ENCODE results near the gene AGBL1.

DNA sequence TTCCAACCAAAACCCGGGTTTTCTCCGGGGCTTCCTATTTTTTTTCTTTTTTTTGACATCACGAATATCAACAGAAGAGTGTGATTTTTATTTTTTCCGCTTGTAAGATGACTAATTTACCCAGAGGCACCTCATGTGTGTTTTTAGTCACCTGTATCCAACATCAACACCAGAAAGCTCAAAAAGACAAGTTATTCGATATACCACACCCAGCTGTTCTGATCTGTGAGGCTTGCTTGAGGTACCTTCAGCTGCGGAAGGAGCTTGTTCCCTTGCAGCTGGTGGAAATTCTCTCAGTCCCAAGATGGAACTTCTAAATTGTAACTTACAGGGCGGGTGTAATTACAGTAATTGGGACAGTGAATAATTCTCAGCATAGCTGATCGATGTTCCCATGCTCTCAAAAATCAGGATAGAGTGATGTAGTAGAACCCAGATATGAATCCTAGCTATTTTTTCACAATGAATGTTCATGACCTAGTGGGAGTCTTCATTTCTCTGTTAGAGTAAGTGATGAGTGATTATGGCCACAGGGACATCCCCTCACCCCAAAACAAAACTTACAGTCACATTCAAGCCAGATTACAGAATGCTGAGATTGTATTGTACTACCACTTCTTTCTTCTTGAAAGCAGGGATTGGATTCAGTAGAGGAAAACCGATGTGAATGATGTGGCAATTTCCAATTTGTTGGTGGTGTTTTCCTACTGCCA is 232.1 kb downstream of the AGBL1 start:
- TF ChIP-seq POLR2A (IDR thresholded peaks at IDR 0.05) = no peak
- TF ChIP-seq, protein P1, sequence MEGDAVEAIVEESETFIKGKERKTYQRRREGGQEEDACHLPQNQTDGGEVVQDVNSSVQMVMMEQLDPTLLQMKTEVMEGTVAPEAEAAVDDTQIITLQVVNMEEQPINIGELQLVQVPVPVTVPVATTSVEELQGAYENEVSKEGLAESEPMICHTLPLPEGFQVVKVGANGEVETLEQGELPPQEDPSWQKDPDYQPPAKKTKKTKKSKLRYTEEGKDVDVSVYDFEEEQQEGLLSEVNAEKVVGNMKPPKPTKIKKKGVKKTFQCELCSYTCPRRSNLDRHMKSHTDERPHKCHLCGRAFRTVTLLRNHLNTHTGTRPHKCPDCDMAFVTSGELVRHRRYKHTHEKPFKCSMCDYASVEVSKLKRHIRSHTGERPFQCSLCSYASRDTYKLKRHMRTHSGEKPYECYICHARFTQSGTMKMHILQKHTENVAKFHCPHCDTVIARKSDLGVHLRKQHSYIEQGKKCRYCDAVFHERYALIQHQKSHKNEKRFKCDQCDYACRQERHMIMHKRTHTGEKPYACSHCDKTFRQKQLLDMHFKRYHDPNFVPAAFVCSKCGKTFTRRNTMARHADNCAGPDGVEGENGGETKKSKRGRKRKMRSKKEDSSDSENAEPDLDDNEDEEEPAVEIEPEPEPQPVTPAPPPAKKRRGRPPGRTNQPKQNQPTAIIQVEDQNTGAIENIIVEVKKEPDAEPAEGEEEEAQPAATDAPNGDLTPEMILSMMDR (IDR thresholded peaks at IDR 0.05) = no peak
- no peak for TF ChIP-seq EP300 (IDR thresholded peaks at IDR 0.05)
